Stomach smooth muscle (tissue), 2 donors: ENCODE measurements around the gene DRC1.

Experiments
- H3K27ac ChIP-seq: one replicate; pipeline ENCODE4 v1.7.0; 2013; ENCODE audit warnings: mild to moderate bottlenecking, low read length, inconsistent platforms
- H3K27me3 ChIP-seq, 2 donors: one replicate each; pipeline ENCODE4 v1.7.0; 2013; ENCODE audit warnings: low read length in 2 of 2; ENCODE audit not compliant: insufficient read depth in 2 of 2, control insufficient read depth in 1 of 2
- H3K36me3 ChIP-seq, 2 donors: one replicate each; pipeline ENCODE4 v1.7.0; 2013; ENCODE audit warnings: low read length in 2 of 2; ENCODE audit not compliant: control insufficient read depth in 2 of 2, insufficient read depth in 2 of 2
- H3K4me1 ChIP-seq: one replicate; pipeline ENCODE4 v1.7.0; 2013; ENCODE audit warnings: low read length; ENCODE audit not compliant: control insufficient read depth, insufficient read depth
- H3K4me3 ChIP-seq, 2 donors: one replicate each; pipeline ENCODE4 v1.7.0; 2013; ENCODE audit warnings: low read length in 2 of 2
- H3K9ac ChIP-seq, 2 donors: one replicate each; pipeline ENCODE4 v1.7.0; 2013; ENCODE audit warnings: low read length in 2 of 2, mild to moderate bottlenecking in 1 of 2
- H3K9me3 ChIP-seq, 2 donors: one replicate each; pipeline ENCODE4 v1.7.0; 2013; ENCODE audit warnings: low read length in 2 of 2; ENCODE audit not compliant: control insufficient read depth in 2 of 2
- donor health status: healthy.
- donor health status: Pancreatic carcinoma.

Gene DRC1

GRCh38 chr2:26485725-26486418 is 84.2 kb downstream of the DRC1 start:
- Histone ChIP-seq H3K4me3 (no peak overlapping the region), H3K36me3 (no peaks in the 10 kb centered on the region), H3K4me1 (no peaks in the 10 kb centered on the region), H3K27me3 (peaks cover 0 to 2% of the 10 kb centered on the region in 2 donors), H3K9me3 (no peaks in the 10 kb centered on the region), H3K27ac (no peak overlapping the region), H3K9ac (no peak overlapping the region)

DNA sequence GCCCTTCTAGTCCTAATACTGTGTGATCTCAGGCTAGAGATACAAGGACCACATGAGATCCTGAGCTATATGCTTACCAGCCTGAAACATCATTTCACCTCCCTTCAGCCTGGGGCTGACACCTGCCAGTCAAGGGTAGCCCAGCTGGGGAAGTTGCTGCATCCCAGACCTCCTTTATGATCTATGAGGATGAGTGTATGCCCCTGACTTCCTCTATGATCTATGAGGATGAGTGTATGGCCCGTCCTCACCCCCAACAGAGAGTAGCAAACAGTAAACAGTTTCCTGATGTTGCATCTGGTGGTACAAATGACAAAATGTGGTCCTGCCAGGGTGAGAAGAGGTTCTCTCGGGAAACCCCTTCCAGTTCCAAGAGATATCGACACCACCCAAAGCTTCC is 85.1 kb downstream of the DRC1 start:
- no peak overlapping the region for H3K27ac ChIP-seq
- H3K4me3 ChIP-seq: no peak overlapping the region
- H3K4me1 ChIP-seq: no peaks in the 10 kb centered on the region
- no peaks in the 10 kb centered on the region for H3K9me3 ChIP-seq
- peaks cover 0 to 2% of the 10 kb centered on the region in 2 donors for H3K27me3 ChIP-seq
- H3K9ac ChIP-seq: no peak overlapping the region
- no peaks in the 10 kb centered on the region for H3K36me3 ChIP-seq

DNA sequence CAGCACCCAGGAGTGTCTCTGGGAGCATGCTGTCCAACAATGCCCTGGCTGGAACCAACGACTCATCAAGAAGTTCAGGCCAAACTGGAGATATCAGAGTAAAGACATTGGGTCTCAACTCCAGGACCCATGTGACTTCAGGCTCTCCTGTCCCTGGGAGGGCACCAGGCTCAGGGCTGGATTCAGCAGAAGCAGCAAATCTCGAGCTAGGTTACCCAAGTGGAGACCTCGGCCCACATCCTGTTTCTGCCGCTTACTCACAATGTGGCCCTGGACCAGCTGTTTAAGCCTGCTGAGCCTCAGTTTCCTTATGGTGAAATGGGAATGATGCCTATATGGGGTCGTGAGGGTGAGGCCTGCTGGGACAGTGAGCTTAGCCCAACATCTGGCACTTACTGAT is 85.5 kb downstream of the DRC1 start:
- Histone ChIP-seq H3K27me3 (peaks cover 0 to 2% of the 10 kb centered on the region in 2 donors), H3K9me3 (no peaks in the 10 kb centered on the region), H3K36me3 (no peaks in the 10 kb centered on the region), H3K4me3 (no peak overlapping the region), H3K9ac (no peak overlapping the region), H3K4me1 (no peaks in the 10 kb centered on the region), H3K27ac (no peak overlapping the region)

GRCh38 chr2:26488463-26489212 is 86.9 kb downstream of the DRC1 start:
- Histone ChIP-seq H3K9ac (no peak overlapping the region), H3K9me3 (no peaks in the 10 kb centered on the region), H3K27ac (no peak overlapping the region), H3K27me3 (peaks cover 0 to 2% of the 10 kb centered on the region in 2 donors), H3K36me3 (no peaks in the 10 kb centered on the region), H3K4me1 (no peaks in the 10 kb centered on the region), H3K4me3 (no peak overlapping the region)

- Histone ChIP-seq H3K4me1 (no peaks in the 10 kb centered on the region), H3K9me3 (no peaks in the 10 kb centered on the region), H3K9ac (no peak overlapping the region), H3K4me3 (no peak overlapping the region), H3K36me3 (no peaks in the 10 kb centered on the region), H3K27ac (no peak overlapping the region), H3K27me3 (peaks cover 0 to 2% of the 10 kb centered on the region in 2 donors)
Observed at GRCh38 chr2:26489213-26489850, 87.6 kb downstream of the DRC1 start.

GRCh38 chr2:26491563-26492167 is 89.9 kb downstream of the DRC1 start:
- no peaks in the 10 kb centered on the region for H3K36me3 ChIP-seq
- no peak overlapping the region for H3K27ac ChIP-seq
- no peaks in the 10 kb centered on the region for H3K9me3 ChIP-seq
- H3K27me3 ChIP-seq: no peaks in the 10 kb centered on the region
- H3K9ac ChIP-seq: no peak overlapping the region
- no peaks in the 10 kb centered on the region for H3K4me1 ChIP-seq
- H3K4me3 ChIP-seq: no peak overlapping the region

- no peak overlapping the region for H3K27ac ChIP-seq
- no peaks in the 10 kb centered on the region for H3K9me3 ChIP-seq
- H3K27me3 ChIP-seq: peaks cover 0 to 1% of the 10 kb centered on the region in 2 donors
- no peak overlapping the region for H3K9ac ChIP-seq
- H3K4me3 ChIP-seq: no peak overlapping the region
- no peaks in the 10 kb centered on the region for H3K36me3 ChIP-seq
- no peaks in the 10 kb centered on the region for H3K4me1 ChIP-seq
Observed at GRCh38 chr2:26492749-26493515, 91.2 kb downstream of the DRC1 start.

- Histone ChIP-seq H3K4me1 (no peaks in the 10 kb centered on the region), H3K27ac (no peak overlapping the region), H3K4me3 (no peak overlapping the region), H3K36me3 (no peaks in the 10 kb centered on the region), H3K9me3 (no peaks in the 10 kb centered on the region), H3K27me3 (peaks cover 0 to 3% of the 10 kb centered on the region in 2 donors), H3K9ac (no peak overlapping the region)
Observed at GRCh38 chr2:26493566-26493965, 91.8 kb downstream of the DRC1 start.

- Histone ChIP-seq H3K4me1 (no peaks in the 10 kb centered on the region), H3K9me3 (no peaks in the 10 kb centered on the region), H3K36me3 (no peaks in the 10 kb centered on the region), H3K9ac (no peak overlapping the region), H3K4me3 (no peak overlapping the region), H3K27me3 (peaks cover 0 to 6% of the 10 kb centered on the region in 2 donors), H3K27ac (no peak overlapping the region)
Observed at GRCh38 chr2:26494199-26494598, 92.5 kb downstream of the DRC1 start.

DNA sequence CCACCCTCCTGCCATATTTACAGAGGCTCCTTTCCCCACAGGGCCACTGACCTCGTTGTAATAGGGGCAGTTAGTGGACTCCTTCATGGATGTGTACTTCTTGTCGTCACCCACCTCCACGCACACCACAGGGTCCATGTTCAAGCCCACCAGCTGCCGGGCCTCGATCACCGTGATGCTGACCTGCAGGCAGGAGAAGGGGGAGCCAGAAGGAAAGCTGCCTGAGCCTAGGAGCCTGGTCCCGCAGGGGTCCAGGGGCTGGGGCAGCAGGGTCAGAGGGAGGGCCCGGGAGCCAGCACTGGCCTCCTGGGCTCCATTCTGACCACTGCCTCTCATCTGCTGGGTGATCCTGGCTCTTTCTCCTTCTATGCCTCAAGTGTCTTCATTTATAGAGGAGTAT is 93.2 kb downstream of the DRC1 start:
- H3K9me3 ChIP-seq: no peaks in the 10 kb centered on the region
- H3K4me1 ChIP-seq: no peaks in the 10 kb centered on the region
- H3K36me3 ChIP-seq: no peaks in the 10 kb centered on the region
- no peak overlapping the region for H3K27ac ChIP-seq
- peaks cover 0 to 6% of the 10 kb centered on the region in 2 donors for H3K27me3 ChIP-seq
- no peak overlapping the region for H3K4me3 ChIP-seq
- no peak overlapping the region for H3K9ac ChIP-seq
